ENCODE results near the gene KCNG1.

The KCNG1 gene

DNA sequence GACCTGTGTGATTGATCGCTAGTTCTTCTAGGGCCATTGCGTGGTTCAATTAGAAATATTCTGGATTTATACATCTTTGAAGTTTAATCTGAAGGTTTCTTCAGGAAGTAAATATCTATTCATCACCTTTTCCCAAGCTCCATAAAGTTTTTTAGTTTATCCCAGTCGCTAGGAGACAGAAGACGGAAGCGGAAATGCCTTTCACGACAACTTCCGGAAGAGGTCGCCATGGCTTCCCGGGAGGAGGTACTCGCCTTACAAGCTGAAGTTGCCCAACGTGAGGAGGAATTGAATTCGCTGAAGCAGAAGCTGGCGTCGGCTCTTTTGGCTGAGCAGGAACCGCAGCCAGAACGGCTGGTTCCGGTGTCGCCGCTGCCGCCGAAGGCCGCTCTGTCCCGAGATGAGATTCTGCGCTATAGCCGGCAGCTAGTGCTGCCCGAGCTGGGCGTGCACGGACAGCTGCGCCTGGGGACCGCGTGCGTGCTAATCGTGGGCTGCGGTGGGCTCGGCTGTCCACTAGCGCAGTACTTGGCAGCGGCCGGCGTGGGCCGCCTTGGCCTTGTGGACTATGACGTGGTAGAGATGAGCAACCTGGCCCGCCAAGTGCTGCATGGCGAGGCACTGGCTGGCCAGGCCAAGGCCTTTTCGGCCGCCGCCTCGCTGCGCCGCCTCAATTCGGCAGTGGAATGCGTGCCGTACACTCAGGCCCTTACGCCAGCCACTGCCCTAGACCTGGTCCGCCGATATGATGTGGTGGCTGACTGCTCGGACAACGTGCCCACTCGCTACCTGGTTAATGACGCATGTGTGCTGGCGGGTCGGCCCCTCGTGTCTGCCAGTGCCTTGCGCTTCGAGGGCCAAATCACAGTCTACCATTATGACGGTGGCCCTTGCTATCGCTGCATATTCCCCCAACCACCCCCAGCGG is 64.0 kb downstream of the KCNG1 start, which contains the start of gene MOCS3 (continued):
- TF ChIP-seq, protein P1, sequence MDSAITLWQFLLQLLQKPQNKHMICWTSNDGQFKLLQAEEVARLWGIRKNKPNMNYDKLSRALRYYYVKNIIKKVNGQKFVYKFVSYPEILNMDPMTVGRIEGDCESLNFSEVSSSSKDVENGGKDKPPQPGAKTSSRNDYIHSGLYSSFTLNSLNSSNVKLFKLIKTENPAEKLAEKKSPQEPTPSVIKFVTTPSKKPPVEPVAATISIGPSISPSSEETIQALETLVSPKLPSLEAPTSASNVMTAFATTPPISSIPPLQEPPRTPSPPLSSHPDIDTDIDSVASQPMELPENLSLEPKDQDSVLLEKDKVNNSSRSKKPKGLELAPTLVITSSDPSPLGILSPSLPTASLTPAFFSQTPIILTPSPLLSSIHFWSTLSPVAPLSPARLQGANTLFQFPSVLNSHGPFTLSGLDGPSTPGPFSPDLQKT (IDR thresholded peaks at IDR 0.05; ENCODE audit: borderline replicate concordance, low read depth, low read length), result peak; percentile 50; the same call in 1 of the 2 replicates
- TF ChIP-seq, protein P2, sequence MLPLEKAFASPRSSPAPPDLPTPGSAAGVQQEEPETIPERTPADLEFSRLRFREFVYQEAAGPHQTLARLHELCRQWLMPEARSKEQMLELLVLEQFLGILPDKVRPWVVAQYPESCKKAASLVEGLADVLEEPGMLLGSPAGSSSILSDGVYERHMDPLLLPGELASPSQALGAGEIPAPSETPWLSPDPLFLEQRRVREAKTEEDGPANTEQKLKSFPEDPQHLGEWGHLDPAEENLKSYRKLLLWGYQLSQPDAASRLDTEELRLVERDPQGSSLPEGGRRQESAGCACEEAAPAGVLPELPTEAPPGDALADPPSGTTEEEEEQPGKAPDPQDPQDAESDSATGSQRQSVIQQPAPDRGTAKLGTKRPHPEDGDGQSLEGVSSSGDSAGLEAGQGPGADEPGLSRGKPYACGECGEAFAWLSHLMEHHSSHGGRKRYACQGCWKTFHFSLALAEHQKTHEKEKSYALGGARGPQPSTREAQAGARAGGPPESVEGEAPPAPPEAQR (tag by site-specific recombination; IDR thresholded peaks at IDR 0.05), result no peak
- TF ChIP-seq ZNF19 (tag by site-specific recombination; IDR thresholded peaks at IDR 0.05; ENCODE audit: low read depth), result no peak
- TF ChIP-seq ZNF585B (tag by site-specific recombination; IDR thresholded peaks at IDR 0.05), result no peak
- TF ChIP-seq ZNF514 (tag by site-specific recombination; IDR thresholded peaks at IDR 0.05), result no peak
- no peak for TF ChIP-seq ZNF24 (tag by site-specific recombination; IDR thresholded peaks at IDR 0.05)
- peak; percentile 41; the same call in 1 of the 2 replicates for TF ChIP-seq YY1 (tag by site-specific recombination; IDR thresholded peaks at IDR 0.05)
- no peak for TF ChIP-seq GLI2 (tag by site-specific recombination; IDR thresholded peaks at IDR 0.05; ENCODE audit: borderline replicate concordance, low read depth)
- no peak for TF ChIP-seq ZNF416 (tag by site-specific recombination; IDR thresholded peaks at IDR 0.05)
- TF ChIP-seq YY2 (tag by site-specific recombination; IDR thresholded peaks at IDR 0.05), result peak; percentile 15
- no peak for TF ChIP-seq OVOL3 (tag by site-specific recombination; IDR thresholded peaks at IDR 0.05)
- TF ChIP-seq KLF10 (tag by site-specific recombination; IDR thresholded peaks at IDR 0.05), result no peak
- TF ChIP-seq, protein P3, sequence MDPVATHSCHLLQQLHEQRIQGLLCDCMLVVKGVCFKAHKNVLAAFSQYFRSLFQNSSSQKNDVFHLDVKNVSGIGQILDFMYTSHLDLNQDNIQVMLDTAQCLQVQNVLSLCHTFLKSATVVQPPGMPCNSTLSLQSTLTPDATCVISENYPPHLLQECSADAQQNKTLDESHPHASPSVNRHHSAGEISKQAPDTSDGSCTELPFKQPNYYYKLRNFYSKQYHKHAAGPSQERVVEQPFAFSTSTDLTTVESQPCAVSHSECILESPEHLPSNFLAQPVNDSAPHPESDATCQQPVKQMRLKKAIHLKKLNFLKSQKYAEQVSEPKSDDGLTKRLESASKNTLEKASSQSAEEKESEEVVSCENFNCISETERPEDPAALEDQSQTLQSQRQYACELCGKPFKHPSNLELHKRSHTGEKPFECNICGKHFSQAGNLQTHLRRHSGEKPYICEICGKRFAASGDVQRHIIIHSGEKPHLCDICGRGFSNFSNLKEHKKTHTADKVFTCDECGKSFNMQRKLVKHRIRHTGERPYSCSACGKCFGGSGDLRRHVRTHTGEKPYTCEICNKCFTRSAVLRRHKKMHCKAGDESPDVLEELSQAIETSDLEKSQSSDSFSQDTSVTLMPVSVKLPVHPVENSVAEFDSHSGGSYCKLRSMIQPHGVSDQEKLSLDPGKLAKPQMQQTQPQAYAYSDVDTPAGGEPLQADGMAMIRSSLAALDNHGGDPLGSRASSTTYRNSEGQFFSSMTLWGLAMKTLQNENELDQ (tag by site-specific recombination; IDR thresholded peaks at IDR 0.05; ENCODE audit: low read depth), result no peak
- TF ChIP-seq ZBTB1 (tag by site-specific recombination; IDR thresholded peaks at IDR 0.05), result no peak
- no peak for TF ChIP-seq ZNF596 (tag by site-specific recombination; IDR thresholded peaks at IDR 0.05)
- TF ChIP-seq ZNF664 (tag by site-specific recombination; IDR thresholded peaks at IDR 0.05), result no peak
- no peak for TF ChIP-seq ZNF433 (tag by site-specific recombination; IDR thresholded peaks at IDR 0.05; ENCODE audit: low read depth)
- TF ChIP-seq, protein P4, sequence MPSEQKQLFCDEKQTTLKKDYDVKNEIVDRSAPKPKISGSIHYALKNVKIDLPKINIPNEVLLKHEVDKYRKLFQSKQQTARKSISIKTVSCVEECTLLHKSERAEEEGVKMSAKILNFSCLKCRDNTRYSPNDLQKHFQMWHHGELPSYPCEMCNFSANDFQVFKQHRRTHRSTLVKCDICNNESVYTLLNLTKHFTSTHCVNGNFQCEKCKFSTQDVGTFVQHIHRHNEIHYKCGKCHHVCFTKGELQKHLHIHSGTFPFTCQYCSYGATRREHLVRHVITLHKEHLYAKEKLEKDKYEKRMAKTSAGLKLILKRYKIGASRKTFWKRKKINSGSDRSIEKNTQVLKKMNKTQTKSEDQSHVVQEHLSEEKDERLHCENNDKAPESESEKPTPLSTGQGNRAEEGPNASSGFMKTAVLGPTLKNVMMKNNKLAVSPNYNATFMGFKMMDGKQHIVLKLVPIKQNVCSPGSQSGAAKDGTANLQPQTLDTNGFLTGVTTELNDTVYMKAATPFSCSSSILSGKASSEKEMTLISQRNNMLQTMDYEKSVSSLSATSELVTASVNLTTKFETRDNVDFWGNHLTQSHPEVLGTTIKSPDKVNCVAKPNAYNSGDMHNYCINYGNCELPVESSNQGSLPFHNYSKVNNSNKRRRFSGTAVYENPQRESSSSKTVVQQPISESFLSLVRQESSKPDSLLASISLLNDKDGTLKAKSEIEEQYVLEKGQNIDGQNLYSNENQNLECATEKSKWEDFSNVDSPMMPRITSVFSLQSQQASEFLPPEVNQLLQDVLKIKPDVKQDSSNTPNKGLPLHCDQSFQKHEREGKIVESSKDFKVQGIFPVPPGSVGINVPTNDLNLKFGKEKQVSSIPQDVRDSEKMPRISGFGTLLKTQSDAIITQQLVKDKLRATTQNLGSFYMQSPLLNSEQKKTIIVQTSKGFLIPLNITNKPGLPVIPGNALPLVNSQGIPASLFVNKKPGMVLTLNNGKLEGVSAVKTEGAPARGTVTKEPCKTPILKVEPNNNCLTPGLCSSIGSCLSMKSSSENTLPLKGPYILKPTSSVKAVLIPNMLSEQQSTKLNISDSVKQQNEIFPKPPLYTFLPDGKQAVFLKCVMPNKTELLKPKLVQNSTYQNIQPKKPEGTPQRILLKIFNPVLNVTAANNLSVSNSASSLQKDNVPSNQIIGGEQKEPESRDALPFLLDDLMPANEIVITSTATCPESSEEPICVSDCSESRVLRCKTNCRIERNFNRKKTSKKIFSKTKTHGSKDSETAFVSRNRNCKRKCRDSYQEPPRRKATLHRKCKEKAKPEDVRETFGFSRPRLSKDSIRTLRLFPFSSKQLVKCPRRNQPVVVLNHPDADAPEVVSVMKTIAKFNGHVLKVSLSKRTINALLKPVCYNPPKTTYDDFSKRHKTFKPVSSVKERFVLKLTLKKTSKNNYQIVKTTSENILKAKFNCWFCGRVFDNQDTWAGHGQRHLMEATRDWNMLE (tag by site-specific recombination; conservative IDR thresholded peaks at IDR 0.05; ENCODE audit: low read depth), result peak; percentile 98
- TF ChIP-seq, protein P5, sequence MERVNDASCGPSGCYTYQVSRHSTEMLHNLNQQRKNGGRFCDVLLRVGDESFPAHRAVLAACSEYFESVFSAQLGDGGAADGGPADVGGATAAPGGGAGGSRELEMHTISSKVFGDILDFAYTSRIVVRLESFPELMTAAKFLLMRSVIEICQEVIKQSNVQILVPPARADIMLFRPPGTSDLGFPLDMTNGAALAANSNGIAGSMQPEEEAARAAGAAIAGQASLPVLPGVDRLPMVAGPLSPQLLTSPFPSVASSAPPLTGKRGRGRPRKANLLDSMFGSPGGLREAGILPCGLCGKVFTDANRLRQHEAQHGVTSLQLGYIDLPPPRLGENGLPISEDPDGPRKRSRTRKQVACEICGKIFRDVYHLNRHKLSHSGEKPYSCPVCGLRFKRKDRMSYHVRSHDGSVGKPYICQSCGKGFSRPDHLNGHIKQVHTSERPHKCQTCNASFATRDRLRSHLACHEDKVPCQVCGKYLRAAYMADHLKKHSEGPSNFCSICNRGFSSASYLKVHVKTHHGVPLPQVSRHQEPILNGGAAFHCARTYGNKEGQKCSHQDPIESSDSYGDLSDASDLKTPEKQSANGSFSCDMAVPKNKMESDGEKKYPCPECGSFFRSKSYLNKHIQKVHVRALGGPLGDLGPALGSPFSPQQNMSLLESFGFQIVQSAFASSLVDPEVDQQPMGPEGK (tag by site-specific recombination; IDR thresholded peaks at IDR 0.05), result no peak
- no peak for TF ChIP-seq ZNF707 (tag by site-specific recombination; IDR thresholded peaks at IDR 0.05)
- TF ChIP-seq EGR2 (tag by site-specific recombination; IDR thresholded peaks at IDR 0.05; ENCODE audit: low read depth), result no peak
- no peak for TF ChIP-seq ZNF747 (tag by site-specific recombination; IDR thresholded peaks at IDR 0.05)
- TF ChIP-seq, protein P6, sequence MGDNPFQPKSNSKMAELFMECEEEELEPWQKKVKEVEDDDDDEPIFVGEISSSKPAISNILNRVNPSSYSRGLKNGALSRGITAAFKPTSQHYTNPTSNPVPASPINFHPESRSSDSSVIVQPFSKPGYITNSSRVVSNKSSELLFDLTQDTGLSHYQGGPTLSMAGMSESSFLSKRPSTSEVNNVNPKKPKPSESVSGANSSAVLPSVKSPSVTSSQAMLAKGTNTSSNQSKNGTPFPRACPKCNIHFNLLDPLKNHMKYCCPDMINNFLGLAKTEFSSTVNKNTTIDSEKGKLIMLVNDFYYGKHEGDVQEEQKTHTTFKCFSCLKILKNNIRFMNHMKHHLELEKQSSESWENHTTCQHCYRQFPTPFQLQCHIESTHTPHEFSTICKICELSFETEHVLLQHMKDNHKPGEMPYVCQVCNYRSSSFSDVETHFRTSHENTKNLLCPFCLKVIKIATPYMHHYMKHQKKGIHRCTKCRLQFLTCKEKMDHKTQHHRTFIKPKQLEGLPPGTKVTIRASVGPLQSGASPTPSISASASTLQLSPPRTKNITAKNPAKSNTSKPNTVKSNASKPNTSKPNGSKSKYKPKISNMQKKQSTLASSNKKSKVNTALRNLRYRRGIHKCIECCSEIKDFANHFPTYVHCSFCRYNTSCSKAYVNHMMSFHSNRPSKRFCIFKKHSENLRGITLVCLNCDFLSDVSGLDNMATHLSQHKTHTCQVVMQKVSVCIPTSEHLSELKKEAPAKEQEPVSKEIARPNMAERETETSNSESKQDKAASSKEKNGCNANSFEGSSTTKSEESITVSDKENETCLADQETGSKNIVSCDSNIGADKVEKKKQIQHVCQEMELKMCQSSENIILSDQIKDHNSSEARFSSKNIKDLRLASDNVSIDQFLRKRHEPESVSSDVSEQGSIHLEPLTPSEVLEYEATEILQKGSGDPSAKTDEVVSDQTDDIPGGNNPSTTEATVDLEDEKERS (tag by site-specific recombination; IDR thresholded peaks at IDR 0.05), result no peak
